ENCODE data around the gene LILRA1. TPM values are rescaled to one million over a fixed set of nuclear protein-coding genes. Genes with fewer than 3 reads are reported as not detected.
A peak's percentile ranks its signal among the peaks of the same experiment; 100 is the strongest.
"Not testable (repeated sequence)": the region's sequence is repeated elsewhere in the genome, so short reads cannot be mapped to it uniquely, and the experiment has no call there.

LILRA1 gene
- polyA plus RNA-seq (ENCODE audit: low read depth in 6 of 6), result 1 to 10 TPM in 1 of 6 donors, under 1 TPM in 4, not detected in 1; 0.35 to 1.4 (median 0.41) TPM

- H3K36me3 Mint-ChIP-seq, result not testable (repeated sequence)
- DNase-seq (peak; percentile 38), ATAC-seq (ENCODE audit: low read depth in 2 of 2) (peak; percentile 93)
- H3K4me3 Mint-ChIP-seq, result peak within 1 kb of the TSS in 7 of 8 donors; percentile 60 to 85 (median 77)
- H3K9me3 Mint-ChIP-seq, result peaks cover 0 to 15% (median 2%) of the 10 kb centered on the region in 7 donors
- H3K27ac Mint-ChIP-seq, result peak within 1 kb of the TSS; percentile 13 to 88 (median 58)
- H3K27me3 Mint-ChIP-seq, result peaks cover 16 to 23% (median 20%) of the 10 kb centered on the region in 3 donors
- peaks cover 29 to 42% (median 41%) of the 10 kb centered on the region in 3 donors for H3K4me1 Mint-ChIP-seq
Measured at GRCh38 chr19:54593445-54593844, at the start of gene LILRA1. Gene LILRA1, plus strand, starts transcription at chr19:54593632. Its CDS starts 613 bp downstream, at chr19:54594245.

GRCh38 chr19:54548806-54549205, 44.6 kb upstream of the LILRA1 start:
- Mint-ChIP-seq H3K27me3 (peaks cover 7 to 19% (median 8%) of the 10 kb centered on the region in 3 donors), H3K36me3 (peaks cover 0 to 7% of the 10 kb centered on the region in 2 donors), H3K9me3 (peaks cover 0 to 5% (median 0%) of the 10 kb centered on the region in 7 donors), H3K4me1 (peaks cover 16 to 21% (median 16%) of the 10 kb centered on the region in 3 donors), H3K27ac (no peak overlapping the region), H3K4me3 (no peak overlapping the region)
- ATAC-seq (ENCODE audit: low read depth in 2 of 2) (no peak), DNase-seq (no peak)

GRCh38 chr19:54549224-54549623, 44.2 kb upstream of the LILRA1 start:
- no peak for ATAC-seq (ENCODE audit: low read depth in 2 of 2)
- DNase-seq, result no peak
- H3K27me3 Mint-ChIP-seq, result peaks cover 7 to 19% (median 8%) of the 10 kb centered on the region in 3 donors
- H3K27ac Mint-ChIP-seq, result no peak overlapping the region
- H3K4me1 Mint-ChIP-seq, result peaks cover 16 to 21% (median 16%) of the 10 kb centered on the region in 3 donors
- peaks cover 0 to 7% of the 10 kb centered on the region in 2 donors for H3K36me3 Mint-ChIP-seq
- H3K9me3 Mint-ChIP-seq, result peaks cover 0 to 5% (median 0%) of the 10 kb centered on the region in 7 donors
- peak overlapping the region in 1 of 8 donors; percentile 2 for H3K4me3 Mint-ChIP-seq

GRCh38 chr19:54551293-54551692, 42.1 kb upstream of the LILRA1 start:
- ATAC-seq (ENCODE audit: low read depth in 2 of 2) (peak; percentile 40 to 46), DNase-seq (no peak)
- Mint-ChIP-seq H3K36me3 (peaks cover 0 to under 1% of the 10 kb centered on the region in 2 donors), H3K27me3 (peaks cover 7 to 21% (median 12%) of the 10 kb centered on the region in 3 donors), H3K4me3 (no peak overlapping the region), H3K4me1 (peaks cover 11 to 21% (median 16%) of the 10 kb centered on the region in 3 donors), H3K27ac (no peak overlapping the region), H3K9me3 (peaks cover 0 to 5% (median 0%) of the 10 kb centered on the region in 7 donors)

- Mint-ChIP-seq H3K4me3 (peak overlapping the region in 1 of 8 donors; percentile 2), H3K27me3 (peaks cover 7 to 20% (median 12%) of the 10 kb centered on the region in 3 donors), H3K4me1 (peaks cover 11 to 21% (median 16%) of the 10 kb centered on the region in 3 donors), H3K36me3 (no peaks in the 10 kb centered on the region), H3K27ac (peak overlapping the region in 1 of 6 donors; percentile 29), H3K9me3 (peaks cover 0 to 5% (median 0%) of the 10 kb centered on the region in 7 donors)
- DNase-seq (no peak), ATAC-seq (ENCODE audit: low read depth in 2 of 2) (peak in 1 of 2 donors; percentile 37)
Measured at GRCh38 chr19:54551950-54552912, 41.2 kb upstream of the LILRA1 start.

GRCh38 chr19:54552913-54553310, 40.5 kb upstream of the LILRA1 start:
- Mint-ChIP-seq H3K36me3 (no peaks in the 10 kb centered on the region), H3K27ac (peak overlapping the region in 1 of 6 donors; percentile 57)
- ATAC-seq (ENCODE audit: low read depth in 2 of 2), result no peak

GRCh38 chr19:54554006-54554405, 39.4 kb upstream of the LILRA1 start:
- Mint-ChIP-seq H3K27ac (no peak overlapping the region), H3K4me1 (peaks cover 11 to 21% (median 16%) of the 10 kb centered on the region in 3 donors), H3K9me3 (peaks cover 0 to 5% (median 0%) of the 10 kb centered on the region in 7 donors), H3K27me3 (peaks cover 7 to 20% (median 12%) of the 10 kb centered on the region in 3 donors), H3K4me3 (no peak overlapping the region), H3K36me3 (no peaks in the 10 kb centered on the region)
- DNase-seq, result no peak
- no peak for ATAC-seq (ENCODE audit: low read depth in 2 of 2)

More at GRCh38 chr19:54552913-54553310, 40.5 kb upstream of the LILRA1 start:
- Mint-ChIP-seq H3K9me3 (peaks cover 0 to 5% (median 0%) of the 10 kb centered on the region in 7 donors), H3K4me1 (peaks cover 11 to 21% (median 16%) of the 10 kb centered on the region in 3 donors), H3K27me3 (peaks cover 7 to 20% (median 12%) of the 10 kb centered on the region in 3 donors), H3K4me3 (no peak overlapping the region)
- DNase-seq, result no peak

GRCh38 chr19:54554896-54555295, 38.5 kb upstream of the LILRA1 start:
- no peaks in the 10 kb centered on the region for H3K36me3 Mint-ChIP-seq
- H3K9me3 Mint-ChIP-seq, result peaks cover 0 to 5% (median 0%) of the 10 kb centered on the region in 7 donors
- peaks cover 7 to 20% (median 12%) of the 10 kb centered on the region in 3 donors for H3K27me3 Mint-ChIP-seq
- H3K4me3 Mint-ChIP-seq, result no peak overlapping the region
- ATAC-seq (ENCODE audit: low read depth in 2 of 2) (no peak), DNase-seq (no peak)
- H3K4me1 Mint-ChIP-seq, result peaks cover 11 to 19% (median 16%) of the 10 kb centered on the region in 3 donors
- H3K27ac Mint-ChIP-seq, result no peak overlapping the region

GRCh38 chr19:54556194-54556593, 37.2 kb upstream of the LILRA1 start:
- Mint-ChIP-seq H3K4me3 (no peak overlapping the region), H3K9me3 (peaks cover 0 to 5% (median 0%) of the 10 kb centered on the region in 7 donors), H3K36me3 (no peaks in the 10 kb centered on the region), H3K27ac (no peak overlapping the region), H3K27me3 (peaks cover 11 to 20% (median 12%) of the 10 kb centered on the region in 3 donors), H3K4me1 (peaks cover 11 to 15% (median 14%) of the 10 kb centered on the region in 3 donors)
- ATAC-seq (ENCODE audit: low read depth in 2 of 2) (no peak), DNase-seq (no peak)

- H3K27me3 Mint-ChIP-seq, result peaks cover 4 to 11% (median 9%) of the 10 kb centered on the region in 3 donors
- H3K4me3 Mint-ChIP-seq, result no peak overlapping the region
- H3K36me3 Mint-ChIP-seq, result no peaks in the 10 kb centered on the region
- no peaks in the 10 kb centered on the region for H3K9me3 Mint-ChIP-seq
- no peak overlapping the region for H3K27ac Mint-ChIP-seq
- ATAC-seq (ENCODE audit: low read depth in 2 of 2), result no peak
- peaks cover 0 to 3% (median 0%) of the 10 kb centered on the region in 3 donors for H3K4me1 Mint-ChIP-seq
- DNase-seq, result no peak
Measured at GRCh38 chr19:54558339-54558738, 35.1 kb upstream of the LILRA1 start.

GRCh38 chr19:54560881-54561385, 32.5 kb upstream of the LILRA1 start:
- H3K27me3 Mint-ChIP-seq, result peaks cover 0 to 11% (median 2%) of the 10 kb centered on the region in 3 donors
- no peak for DNase-seq
- ATAC-seq (ENCODE audit: low read depth in 2 of 2), result no peak
- no peaks in the 10 kb centered on the region for H3K36me3 Mint-ChIP-seq
- no peaks in the 10 kb centered on the region for H3K9me3 Mint-ChIP-seq
- H3K4me1 Mint-ChIP-seq, result peaks cover 0 to 3% (median 0%) of the 10 kb centered on the region in 3 donors
- no peak overlapping the region for H3K27ac Mint-ChIP-seq
- no peak overlapping the region for H3K4me3 Mint-ChIP-seq

- Mint-ChIP-seq H3K4me3 (peak overlapping the region in 2 of 8 donors; percentile 18 to 34), H3K9me3 (no peaks in the 10 kb centered on the region), H3K27ac (no peak overlapping the region), H3K27me3 (peaks cover 0 to 11% (median 0%) of the 10 kb centered on the region in 3 donors), H3K4me1 (peaks cover 0 to 3% (median 0%) of the 10 kb centered on the region in 3 donors), H3K36me3 (no peaks in the 10 kb centered on the region)
- no peak for DNase-seq
- no peak for ATAC-seq (ENCODE audit: low read depth in 2 of 2)
Measured at GRCh38 chr19:54561840-54562239, 31.6 kb upstream of the LILRA1 start.

GRCh38 chr19:54563206-54563605, 30.2 kb upstream of the LILRA1 start:
- H3K9me3 Mint-ChIP-seq; DNase-seq; H3K36me3 Mint-ChIP-seq; H3K27ac Mint-ChIP-seq; H3K4me3 Mint-ChIP-seq; ATAC-seq (ENCODE audit: low read depth in 2 of 2): not testable (repeated sequence)
- peaks cover 5 to 13% (median 9%) of the 10 kb centered on the region in 3 donors for H3K4me1 Mint-ChIP-seq
- peaks cover 0 to 11% (median 0%) of the 10 kb centered on the region in 3 donors for H3K27me3 Mint-ChIP-seq

Data from naive B cell (primary cell).